SH-SY5Y (cell line): ENCODE measurements around the gene DHTKD1.

ENCODE experiments used
- GATA2 ChIP-seq: IDR thresholded peaks from 2 replicates; pipeline ENCODE4 v1.6.1; 2011; ENCODE audit warnings: mild to moderate bottlenecking, low read depth, low read length
- GATA3 ChIP-seq: IDR thresholded peaks from 2 replicates; pipeline ENCODE4 v1.6.1; 2011; ENCODE audit warnings: low read depth, mild to moderate bottlenecking, low read length, moderate library complexity

DNA sequence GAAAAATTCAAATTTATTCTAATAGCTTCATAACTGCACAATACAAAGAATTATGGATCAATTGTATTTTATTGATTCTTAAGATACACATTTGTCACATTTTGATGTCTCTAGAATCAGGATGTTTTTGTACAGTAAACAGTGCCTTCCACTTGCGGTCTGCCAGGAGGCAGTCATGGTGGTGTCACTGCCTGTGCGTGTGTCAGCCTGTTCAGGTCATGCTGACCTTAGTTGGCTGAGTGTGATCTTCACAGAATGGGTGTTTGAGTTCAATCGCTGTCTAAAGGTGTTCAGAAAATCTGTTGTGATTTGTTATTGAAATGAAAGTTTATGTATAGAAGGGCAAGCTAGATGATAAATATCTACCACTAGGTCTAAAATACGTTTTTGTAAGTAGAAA is 81.4 kb downstream of the DHTKD1 start:
- TF ChIP-seq GATA2 = no peak
- TF ChIP-seq GATA3 = no peak
